Choroid plexus epithelial cell (primary cell): ENCODE measurements around the gene LIMA1.

Source experiments
- DNase-seq: peaks from one replicate; pipeline ENCODE4 v3.0.0-alpha.2; 2010; ENCODE audit warnings: low read depth
- H3K4me3 ChIP-seq: 2 replicates; pipeline ENCODE4 v1.5.1; 2011; ENCODE audit warnings: low read depth, mild to moderate bottlenecking, control low read depth, low read length, moderate library complexity
- CTCF ChIP-seq: conservative IDR thresholded peaks from 2 replicates; pipeline ENCODE4 v1.5.1; 2011; ENCODE audit warnings: low read depth, mild to moderate bottlenecking, control low read depth, inconsistent platforms, low read length, moderate library complexity

The LIMA1 gene

GRCh38 chr12:50239355-50239891 lies 43.9 kb downstream of the LIMA1 start:
- no peak overlapping the region for H3K4me3 ChIP-seq
- TF ChIP-seq CTCF: no peak
- DNase-seq: no peak

- no peak overlapping the region for H3K4me3 ChIP-seq
- DNase-seq: peak; percentile 46
- no peak for TF ChIP-seq CTCF
Measured at GRCh38 chr12:50234347-50234746, 49.0 kb downstream of the LIMA1 start.

DNA sequence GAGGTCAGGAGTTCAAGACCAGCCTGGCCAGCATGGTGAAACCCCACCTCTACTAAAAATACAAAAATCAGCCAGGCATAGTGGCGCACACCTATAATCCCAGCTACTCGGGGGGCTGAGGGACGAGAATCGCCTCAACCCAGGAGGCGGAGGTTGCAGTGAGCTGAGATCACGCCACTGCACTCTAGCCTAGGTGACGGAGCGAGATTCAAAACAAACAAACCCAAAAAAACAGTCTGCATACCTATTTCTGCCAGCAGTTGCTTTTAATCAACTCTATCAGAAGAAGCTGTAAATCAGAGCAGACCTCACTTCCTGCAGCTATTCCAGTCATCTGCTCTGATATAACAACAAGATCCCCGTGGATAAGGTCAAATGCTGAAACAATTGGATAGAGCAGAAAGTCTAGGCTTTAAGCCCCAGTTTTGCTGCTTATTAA lies 50.5 kb downstream of the LIMA1 start:
- no peak for TF ChIP-seq CTCF

DNA sequence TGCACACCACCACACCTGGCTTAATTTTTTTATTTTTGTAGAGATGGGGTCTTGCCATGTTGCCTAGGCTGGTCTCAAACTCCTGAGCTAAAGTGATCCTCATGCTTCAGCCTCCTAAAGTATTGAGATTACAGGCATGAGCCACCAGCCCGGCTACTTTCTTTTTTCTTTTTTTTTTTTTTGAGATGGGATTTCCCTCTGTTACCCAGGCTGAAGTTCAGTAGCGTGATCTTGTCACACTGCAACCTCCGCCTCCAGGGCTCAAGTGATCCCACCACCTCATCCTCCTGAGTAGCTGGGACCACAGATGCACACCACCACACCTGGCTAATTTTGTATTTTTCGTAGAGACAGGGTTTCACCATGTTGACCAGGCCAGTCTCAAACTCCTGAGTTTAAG lies 51.1 kb downstream of the LIMA1 start:
- TF ChIP-seq CTCF: no peak
- H3K4me3 ChIP-seq: no peak overlapping the region
- DNase-seq: no peak

More for the DNA sequence above, 50.5 kb downstream of the LIMA1 start:
- peak; percentile 33 for DNase-seq
- no peak overlapping the region for H3K4me3 ChIP-seq

DNA sequence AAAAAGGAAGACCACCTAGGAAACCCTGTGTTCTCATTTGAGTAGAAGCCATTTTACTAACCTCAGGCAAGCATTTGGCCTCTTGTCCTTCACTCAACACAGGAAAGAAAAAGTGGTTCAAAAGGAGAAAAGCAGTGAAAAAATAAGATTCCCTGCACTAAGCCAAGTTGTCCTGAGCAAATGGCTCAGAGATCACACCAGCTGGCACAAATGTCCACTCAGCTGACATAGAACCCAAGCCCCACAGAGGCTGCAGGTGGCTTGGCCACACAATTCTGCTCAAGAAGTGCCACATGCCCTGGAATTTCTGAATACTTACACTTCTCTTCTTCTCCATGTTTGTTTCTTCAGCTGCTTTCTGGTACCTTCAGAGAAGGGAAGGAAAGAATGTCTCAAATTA lies 52.0 kb downstream of the LIMA1 start:
- DNase-seq: no peak
- H3K4me3 ChIP-seq: no peak overlapping the region
- no peak for TF ChIP-seq CTCF

DNA sequence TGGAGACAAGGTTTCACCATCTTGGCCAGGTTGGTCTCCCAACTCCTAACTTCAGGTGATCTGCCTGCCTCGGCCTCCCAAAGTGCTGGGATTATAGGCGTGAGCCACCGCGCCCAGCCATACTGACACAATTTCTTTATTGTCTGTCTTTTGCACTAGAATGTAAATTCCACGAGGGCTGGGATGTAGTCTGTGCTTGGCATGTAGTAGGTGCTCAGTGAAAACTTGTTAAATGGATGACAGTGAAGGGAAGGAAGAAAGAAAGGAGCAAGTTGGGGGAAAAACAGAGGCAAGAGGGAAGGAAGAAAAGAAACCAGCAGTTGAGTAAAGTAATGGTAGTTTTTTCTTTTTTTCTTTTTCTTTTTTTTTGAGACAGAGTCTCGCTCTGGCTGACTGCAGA lies 53.1 kb downstream of the LIMA1 start:
- DNase-seq: no peak

More for the DNA sequence above, 53.1 kb downstream of the LIMA1 start:
- H3K4me3 ChIP-seq: no peak overlapping the region
- no peak for TF ChIP-seq CTCF
